HG02970 (cell line): ENCODE data around the gene FKBP2.

Experiments
- ATAC-seq: cut with Tn5 transposase; IDR thresholded peaks from one replicate; pipeline ENCODE4 v1.9.1; 2021; ENCODE audit warnings: mild to moderate bottlenecking, moderate library complexity, moderate number of reproducible peaks; ENCODE audit not compliant: unreplicated experiment, low FRiP score

Gene FKBP2

GRCh38 chr11:64240435-64241240, at the start of gene FKBP2:
Gene FKBP2, plus strand, starts transcription at chr11:64241095. Its CDS starts 1,293 bp downstream, at chr11:64242388.
- peak; percentile 52 for ATAC-seq

- no peak for ATAC-seq
These were observed 48.5 kb upstream of the FKBP2 start for GRCh38 chr11:64192434-64192833.

- ATAC-seq = no peak
These were observed 44.3 kb upstream of the FKBP2 start for GRCh38 chr11:64196626-64197025.

- ATAC-seq = no peak
These were observed 42.4 kb upstream of the FKBP2 start for GRCh38 chr11:64198511-64198910.

GRCh38 chr11:64201543-64201942, 39.4 kb upstream of the FKBP2 start:
- no peak for ATAC-seq

GRCh38 chr11:64202992-64203391, 37.9 kb upstream of the FKBP2 start:
- ATAC-seq = no peak

- no peak for ATAC-seq
These were observed 37.3 kb upstream of the FKBP2 start for GRCh38 chr11:64203421-64204079.

- no peak for ATAC-seq
These were observed 36.8 kb upstream of the FKBP2 start for GRCh38 chr11:64204080-64204440.

GRCh38 chr11:64204464-64204989, 36.4 kb upstream of the FKBP2 start:
- no peak for ATAC-seq

GRCh38 chr11:64206457-64207255, 34.2 kb upstream of the FKBP2 start, which contains the start of gene FERMT3:
Gene FERMT3, plus strand, starts transcription at chr11:64206721. Its CDS starts 644 bp downstream, at chr11:64207365.
- no peak for ATAC-seq

- ATAC-seq = peak; percentile 33
These were observed 33.4 kb upstream of the FKBP2 start for GRCh38 chr11:64207256-64208085.

GRCh38 chr11:64208086-64208795, 32.7 kb upstream of the FKBP2 start:
- ATAC-seq = no peak

- no peak for ATAC-seq
These were observed 31.9 kb upstream of the FKBP2 start for GRCh38 chr11:64208796-64209562.

GRCh38 chr11:64209563-64209843, 31.4 kb upstream of the FKBP2 start:
- no peak for ATAC-seq

- ATAC-seq = no peak
These were observed 30.4 kb upstream of the FKBP2 start for GRCh38 chr11:64210301-64211020.

GRCh38 chr11:64211181-64211872, 29.6 kb upstream of the FKBP2 start:
- ATAC-seq = no peak

- ATAC-seq = no peak
These were observed 24.0 kb upstream of the FKBP2 start for GRCh38 chr11:64216879-64217278.
